ENCODE results near the gene KIF3B. TPM values are rescaled to one million over a fixed set of nuclear protein-coding genes. Genes with fewer than 3 reads are reported as not detected.

Gene KIF3B
- total RNA-seq, 2 experiments from 2014 or later = 8.2 to 25.2 TPM

GRCh38 chr20:32285082-32285620 lies 7.7 kb downstream of the KIF3B start:
- Histone ChIP-seq H4K20me1 (ENCODE audit: insufficient read depth, low read length) (no peaks in the 10 kb centered on the region), H2AFZ (ENCODE audit: low read length) (peak overlapping the region; percentile 6; the same call in 1 of the 2 replicates), H3K4me3 (ENCODE audit: low read depth, low read length, poor library complexity, severe bottlenecking) (peak overlapping the region; percentile 58), H3K4me1 (ENCODE audit: insufficient read depth, low read length, poor library complexity, severe bottlenecking) (peaks cover 95% of the 10 kb centered on the region), H3K79me2 (ENCODE audit: insufficient read depth, low read depth, low read length) (peaks cover 90% of the 10 kb centered on the region), H3K36me3 (ENCODE audit: insufficient read depth, low read length) (peaks cover 30% of the 10 kb centered on the region), H3K9me3 (ENCODE audit: low read length) (no peaks in the 10 kb centered on the region), H3K4me2 (ENCODE audit: low read length) (peak overlapping the region; percentile 74), H3K9me2 (ENCODE audit: insufficient read depth, low read length) (no peaks in the 10 kb centered on the region), H3K27ac (ENCODE audit: low read depth, low read length, poor library complexity, severe bottlenecking) (peak overlapping the region; percentile 98)
- no peak for TF ChIP-seq EZH2phosphoT487 (IDR thresholded peaks at IDR 0.05; ENCODE audit: borderline replicate concordance, low read depth, low read length)
- TF ChIP-seq, protein P1, sequence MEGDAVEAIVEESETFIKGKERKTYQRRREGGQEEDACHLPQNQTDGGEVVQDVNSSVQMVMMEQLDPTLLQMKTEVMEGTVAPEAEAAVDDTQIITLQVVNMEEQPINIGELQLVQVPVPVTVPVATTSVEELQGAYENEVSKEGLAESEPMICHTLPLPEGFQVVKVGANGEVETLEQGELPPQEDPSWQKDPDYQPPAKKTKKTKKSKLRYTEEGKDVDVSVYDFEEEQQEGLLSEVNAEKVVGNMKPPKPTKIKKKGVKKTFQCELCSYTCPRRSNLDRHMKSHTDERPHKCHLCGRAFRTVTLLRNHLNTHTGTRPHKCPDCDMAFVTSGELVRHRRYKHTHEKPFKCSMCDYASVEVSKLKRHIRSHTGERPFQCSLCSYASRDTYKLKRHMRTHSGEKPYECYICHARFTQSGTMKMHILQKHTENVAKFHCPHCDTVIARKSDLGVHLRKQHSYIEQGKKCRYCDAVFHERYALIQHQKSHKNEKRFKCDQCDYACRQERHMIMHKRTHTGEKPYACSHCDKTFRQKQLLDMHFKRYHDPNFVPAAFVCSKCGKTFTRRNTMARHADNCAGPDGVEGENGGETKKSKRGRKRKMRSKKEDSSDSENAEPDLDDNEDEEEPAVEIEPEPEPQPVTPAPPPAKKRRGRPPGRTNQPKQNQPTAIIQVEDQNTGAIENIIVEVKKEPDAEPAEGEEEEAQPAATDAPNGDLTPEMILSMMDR (conservative IDR thresholded peaks at IDR 0.05; ENCODE audit: low read length) = no peak
- intact Hi-C loops (cut with micrococcal nuclease; ENCODE audit: unreplicated experiment) = loop anchor here (2.0 kb wide), 2 partner anchors 74 to 78 kb away; partner anchors contain the start of genes ASXL1, PLAGL2 and POFUT1
- ChIA-PET CTCF (ENCODE audit: unreplicated experiment) (interaction anchor here (0.6 to 1.3 kb wide), 3 partner anchors 8 to 181 kb away, joined by 4 to 5 read pairs (median 4); partner anchors contain the start of gene KIF3B), POLR2A (interaction anchor here (0.6 to 2.6 kb wide), 27 partner anchors 9 to 249 kb away, joined by 3 to 14 read pairs (median 5); partner anchors contain the start of gene KIF3B)
- no peak for DNase-seq (ENCODE audit: low spot score)
- TSS peak; percentile 97 for BruUV-seq (replicated peaks)

- H4K20me1 ChIP-seq (ENCODE audit: insufficient read depth, low read length) = no peaks in the 10 kb centered on the region
- ChIA-PET CTCF (ENCODE audit: unreplicated experiment) (interaction anchor here (0.7 to 1.3 kb wide), 2 partner anchors 9 kb away, joined by 4 to 5 read pairs; partner anchors contain the start of gene KIF3B), POLR2A (interaction anchor here (0.5 to 2.6 kb wide), 30 partner anchors 9 to 545 kb away, joined by 3 to 14 read pairs (median 4); partner anchors contain the start of gene KIF3B)
- H2AFZ ChIP-seq (ENCODE audit: low read length) = peak overlapping the region; percentile 6; the same call in 1 of the 2 replicates
- peak overlapping the region; percentile 74 for H3K4me2 ChIP-seq (ENCODE audit: low read length)
- intact Hi-C loops (cut with micrococcal nuclease; ENCODE audit: unreplicated experiment) = loop anchor here (2.0 kb wide), 2 partner anchors 73 to 79 kb away; partner anchors contain the start of genes ASXL1, PLAGL2 and POFUT1
- H3K9me2 ChIP-seq (ENCODE audit: insufficient read depth, low read length) = no peaks in the 10 kb centered on the region
- peak overlapping the region; percentile 98 for H3K27ac ChIP-seq (ENCODE audit: low read depth, low read length, poor library complexity, severe bottlenecking)
- H3K36me3 ChIP-seq (ENCODE audit: insufficient read depth, low read length) = peaks cover 30% of the 10 kb centered on the region
- no peaks in the 10 kb centered on the region for H3K9me3 ChIP-seq (ENCODE audit: low read length)
- H3K4me1 ChIP-seq (ENCODE audit: insufficient read depth, low read length, poor library complexity, severe bottlenecking) = peaks cover 91% of the 10 kb centered on the region
- TF ChIP-seq, protein P1 (conservative IDR thresholded peaks at IDR 0.05; ENCODE audit: low read length) = no peak
- no peak for TF ChIP-seq EZH2phosphoT487 (IDR thresholded peaks at IDR 0.05; ENCODE audit: borderline replicate concordance, low read depth, low read length)
- no TSS peak for BruUV-seq (replicated peaks)
- DNase-seq (ENCODE audit: low spot score) = peak; percentile 88
- peak overlapping the region; percentile 58 for H3K4me3 ChIP-seq (ENCODE audit: low read depth, low read length, poor library complexity, severe bottlenecking)
- peaks cover 91% of the 10 kb centered on the region for H3K79me2 ChIP-seq (ENCODE audit: insufficient read depth, low read depth, low read length)
These were observed 8.3 kb downstream of the KIF3B start for GRCh38 chr20:32285621-32286371.
